ENCODE results near the gene AKT3.

AKT3 gene

GRCh38 chr1:243609698-243610097 is 240.3 kb downstream of the AKT3 start:
- TF ChIP-seq CTCF (IDR thresholded peaks at IDR 0.05; ENCODE audit: low read length, missing control alignments), result no peak
- no peak for DNase-seq (ENCODE audit: low read depth)
- H3K4me3 ChIP-seq (replicated peaks; ENCODE audit: low read depth, low read length), result no peak overlapping the region

GRCh38 chr1:243605604-243606003 is 244.4 kb downstream of the AKT3 start:
- DNase-seq (ENCODE audit: low read depth), result peak; percentile 90
- no peak overlapping the region for H3K4me3 ChIP-seq (replicated peaks; ENCODE audit: low read depth, low read length)
- no peak for TF ChIP-seq CTCF (IDR thresholded peaks at IDR 0.05; ENCODE audit: low read length, missing control alignments)

- no peak for DNase-seq (ENCODE audit: low read depth)
- no peak for TF ChIP-seq CTCF (IDR thresholded peaks at IDR 0.05; ENCODE audit: low read length, missing control alignments)
- H3K4me3 ChIP-seq (replicated peaks; ENCODE audit: low read depth, low read length), result no peak overlapping the region
Observed at GRCh38 chr1:243601720-243602119, 248.3 kb downstream of the AKT3 start.

GRCh38 chr1:243598433-243598832 is 251.6 kb downstream of the AKT3 start:
- no peak overlapping the region for H3K4me3 ChIP-seq (replicated peaks; ENCODE audit: low read depth, low read length)
- DNase-seq (ENCODE audit: low read depth), result peak; percentile 93
- TF ChIP-seq CTCF (IDR thresholded peaks at IDR 0.05; ENCODE audit: low read length, missing control alignments), result no peak

GRCh38 chr1:243597383-243597782 is 252.7 kb downstream of the AKT3 start:
- peak; percentile 21 for DNase-seq (ENCODE audit: low read depth)
- H3K4me3 ChIP-seq (replicated peaks; ENCODE audit: low read depth, low read length), result no peak overlapping the region
- TF ChIP-seq CTCF (IDR thresholded peaks at IDR 0.05; ENCODE audit: low read length, missing control alignments), result no peak

- no peak overlapping the region for H3K4me3 ChIP-seq (replicated peaks; ENCODE audit: low read depth, low read length)
- DNase-seq (ENCODE audit: low read depth), result peak; percentile 94
- TF ChIP-seq CTCF (IDR thresholded peaks at IDR 0.05; ENCODE audit: low read length, missing control alignments), result no peak
Observed at GRCh38 chr1:243596431-243597062, 253.5 kb downstream of the AKT3 start.

- DNase-seq (ENCODE audit: low read depth), result peak; percentile 69
- TF ChIP-seq CTCF (IDR thresholded peaks at IDR 0.05; ENCODE audit: low read length, missing control alignments), result no peak
Observed at GRCh38 chr1:243595527-243596210, 254.4 kb downstream of the AKT3 start.

More at GRCh38 chr1:243595527-243596210, 254.4 kb downstream of the AKT3 start:
- no peak overlapping the region for H3K4me3 ChIP-seq (replicated peaks; ENCODE audit: low read depth, low read length)
